ENCODE results near the gene GOLGA3. TPM values are rescaled to one million over a fixed set of nuclear protein-coding genes. Genes with fewer than 3 reads are reported as not detected.
A peak's percentile ranks its signal among the peaks of the same experiment; 100 is the strongest.

GOLGA3 gene
- total and polyA plus RNA-seq, 4 donors, result 5.0 to 43.0 (median 15.8) TPM

- Histone ChIP-seq H3K36me3 (ENCODE audit: control insufficient read depth in 4 of 4, insufficient read depth in 3 of 4, low read depth in 1 of 4, low read length in 3 of 4) (no peaks in the 10 kb centered on the region), H3K4me1 (ENCODE audit: control insufficient read depth in 4 of 4, insufficient read depth in 4 of 4, low read length in 3 of 4) (peaks cover 3 to 21% (median 14%) of the 10 kb centered on the region in 4 donors), H3K27me3 (ENCODE audit: control insufficient read depth in 4 of 4, insufficient read depth in 4 of 4, low read length in 3 of 4) (no peaks in the 10 kb centered on the region), H3K27ac (ENCODE audit: low read depth in 1 of 2, low read length in 2 of 2) (no peak overlapping the region), H3K4me3 (ENCODE audit: low read depth in 1 of 3, low read length in 3 of 3) (no peak overlapping the region), H3K9me3 (ENCODE audit: control insufficient read depth in 4 of 4, low read length in 3 of 4) (no peaks in the 10 kb centered on the region), H3K9ac (ENCODE audit: low read depth in 1 of 2, low read length in 2 of 2) (no peak overlapping the region)
- DNase-seq (ENCODE audit: low spot score), result no peak
- WGBS, result 96% methylated on average over 20 of the region's 20 CpGs
- TF ChIP-seq CTCF (IDR thresholded peaks at IDR 0.05; ENCODE audit: low read depth, low read length, missing input control), result no peak
- TF ChIP-seq JUND (IDR thresholded peaks at IDR 0.05), result no peak
- no peak for TF ChIP-seq HNF4G (IDR thresholded peaks at IDR 0.05)
- no peak for TF ChIP-seq RXRA (IDR thresholded peaks at IDR 0.05)
- TF ChIP-seq HNF4A (conservative IDR thresholded peaks at IDR 0.05), result no peak
- TF ChIP-seq RAD21 (IDR thresholded peaks at IDR 0.05), result no peak
- no peak for TF ChIP-seq ATF3 (IDR thresholded peaks at IDR 0.05)
- no peak for TF ChIP-seq FOXA2 (IDR thresholded peaks at IDR 0.05)
- no peak for TF ChIP-seq SP1 (IDR thresholded peaks at IDR 0.05)
These were observed 64.4 kb downstream of the GOLGA3 start for GRCh38 chr12:132764231-132764630.

- peaks cover 3 to 21% (median 14%) of the 10 kb centered on the region in 4 donors for H3K4me1 ChIP-seq (ENCODE audit: control insufficient read depth in 4 of 4, insufficient read depth in 4 of 4, low read length in 3 of 4)
- peak; percentile 85 for DNase-seq (ENCODE audit: low spot score)
- under 1% methylated on average over 89 of the region's 89 CpGs for WGBS
These were observed 66.6 kb downstream of the GOLGA3 start for GRCh38 chr12:132761921-132762583.

More at GRCh38 chr12:132761921-132762583, 66.6 kb downstream of the GOLGA3 start:
- TF ChIP-seq GABPA (IDR thresholded peaks at IDR 0.05 in 1 of 2, conservative IDR thresholded peaks at IDR 0.05 in 1 of 2) (no peak), CTCF (IDR thresholded peaks at IDR 0.05; ENCODE audit: low read depth, low read length, missing input control) (no peak), RXRA (IDR thresholded peaks at IDR 0.05) (no peak), HNF4A (conservative IDR thresholded peaks at IDR 0.05) (no peak), FOXA1 (IDR thresholded peaks at IDR 0.05) (no peak), HNF4G (IDR thresholded peaks at IDR 0.05) (no peak), YY1 (IDR thresholded peaks at IDR 0.05) (peak; percentile 55), RAD21 (IDR thresholded peaks at IDR 0.05) (no peak), MAX (IDR thresholded peaks at IDR 0.05) (no peak), SP1 (IDR thresholded peaks at IDR 0.05) (peak; percentile 14), REST (IDR thresholded peaks at IDR 0.05) (no peak), TAF1 (conservative IDR thresholded peaks at IDR 0.05) (peak; percentile 55), ATF3 (IDR thresholded peaks at IDR 0.05) (no peak), JUND (IDR thresholded peaks at IDR 0.05) (no peak), NR2F2 (IDR thresholded peaks at IDR 0.05) (no peak), EGR1 (IDR thresholded peaks at IDR 0.05; ENCODE audit: low read depth in 2 of 2) (no peak), FOXA2 (IDR thresholded peaks at IDR 0.05) (no peak), ZBTB33 (IDR thresholded peaks at IDR 0.05) (no peak)
- H3K4me3 ChIP-seq (ENCODE audit: low read depth in 1 of 3, low read length in 3 of 3), result peak overlapping the region; percentile 28 to 99 (median 55)
- H3K9ac ChIP-seq (ENCODE audit: low read depth in 1 of 2, low read length in 2 of 2), result peak overlapping the region; percentile 41 to 75
- H3K27ac ChIP-seq (ENCODE audit: low read depth in 1 of 2, low read length in 2 of 2), result peak overlapping the region; percentile 87 to 94
- no peaks in the 10 kb centered on the region for H3K9me3 ChIP-seq (ENCODE audit: control insufficient read depth in 4 of 4, low read length in 3 of 4)
- H3K36me3 ChIP-seq (ENCODE audit: control insufficient read depth in 4 of 4, insufficient read depth in 3 of 4, low read depth in 1 of 4, low read length in 3 of 4), result peaks cover 0 to 2% (median 0%) of the 10 kb centered on the region in 4 donors
- no peaks in the 10 kb centered on the region for H3K27me3 ChIP-seq (ENCODE audit: control insufficient read depth in 4 of 4, insufficient read depth in 4 of 4, low read length in 3 of 4)
